Ramos (cell line): Measurements from ENCODE around the gene CTF1.

Experiments
- in situ Hi-C: fragments of 300-500 bp; cut with MboI; formaldehyde crosslinking; loops from one replicate; pipeline ENCODE4 v1.14.3; 2022; ENCODE audit warnings: low sequenced_read_pairs; ENCODE audit not compliant: unreplicated experiment

CTF1 gene

DNA sequence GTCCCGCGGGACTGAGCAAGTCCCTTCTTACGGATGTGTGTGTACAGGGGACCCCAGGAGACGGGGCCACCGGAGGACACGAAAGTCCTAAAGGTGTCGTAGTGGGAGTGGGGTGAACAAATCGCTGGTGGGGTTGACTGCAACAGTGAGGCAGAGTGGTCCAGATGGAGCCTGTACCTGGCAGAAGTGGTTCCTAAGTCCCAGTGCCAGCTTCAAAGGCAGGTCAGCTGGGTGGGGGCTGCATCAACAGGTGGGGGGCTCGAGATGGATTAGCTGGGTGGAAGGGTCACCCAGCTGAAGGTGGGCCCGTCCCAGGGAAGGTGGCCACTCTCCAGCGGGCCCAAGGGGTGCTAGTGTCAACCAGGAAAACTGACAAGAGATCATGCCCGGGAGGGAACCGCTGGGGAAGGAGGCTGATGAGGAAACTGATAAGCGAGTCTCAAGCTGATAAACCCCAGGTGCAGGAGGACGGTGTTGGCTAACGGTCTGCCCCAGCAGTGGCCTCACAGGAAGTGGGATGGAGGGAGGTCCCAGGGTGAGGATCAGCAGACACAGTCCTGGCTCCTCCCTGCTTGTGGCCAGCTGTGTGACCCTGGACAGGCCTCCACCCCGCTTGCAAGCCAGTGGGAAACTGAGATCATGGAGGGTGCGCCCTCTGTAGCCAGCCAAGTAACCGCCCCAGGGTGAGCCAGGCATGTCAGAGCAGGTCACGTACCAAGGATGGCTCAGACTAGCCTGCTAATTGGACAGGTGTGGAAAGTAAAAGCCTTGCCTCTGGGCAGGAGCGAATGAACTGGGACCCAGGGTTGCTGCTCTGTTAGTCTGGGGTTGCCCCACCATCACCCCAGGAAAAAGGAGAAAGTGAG, 53.5 kb downstream of the CTF1 start:
- in situ Hi-C loops, result loop anchor here (10.0 kb wide), 1 partner anchor 915 kb away; no protein-coding TSS in a partner anchor

DNA sequence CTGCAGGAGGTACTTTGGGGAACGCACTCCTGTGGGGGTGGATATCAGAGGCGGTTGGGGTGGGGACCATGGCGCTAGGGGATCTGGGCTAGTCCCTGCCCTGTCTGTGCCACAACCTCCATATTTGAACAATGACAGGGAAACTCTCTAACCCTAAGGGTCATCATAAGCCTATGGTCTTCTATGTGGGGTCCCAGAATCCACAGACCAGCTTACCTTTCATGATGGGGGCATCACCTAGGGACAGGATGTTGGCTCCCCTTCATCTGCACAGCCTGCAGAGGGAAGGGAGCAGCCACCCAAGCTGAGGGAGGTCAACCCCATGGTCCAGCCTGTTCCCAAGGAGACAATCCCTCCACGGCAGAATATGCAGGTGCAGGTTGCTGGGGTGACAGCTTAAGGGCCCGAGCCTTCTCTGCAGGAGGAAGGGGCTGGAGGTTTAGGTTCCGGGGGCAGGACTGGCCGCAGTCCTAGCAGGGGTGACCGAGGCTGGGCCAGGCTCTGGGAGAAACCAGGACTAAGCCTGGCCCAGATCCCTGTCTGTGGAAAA, 54.2 kb downstream of the CTF1 start:
- in situ Hi-C loops, result loop anchor here (10.0 kb wide), 1 partner anchor 914 kb away; no protein-coding TSS in a partner anchor

DNA sequence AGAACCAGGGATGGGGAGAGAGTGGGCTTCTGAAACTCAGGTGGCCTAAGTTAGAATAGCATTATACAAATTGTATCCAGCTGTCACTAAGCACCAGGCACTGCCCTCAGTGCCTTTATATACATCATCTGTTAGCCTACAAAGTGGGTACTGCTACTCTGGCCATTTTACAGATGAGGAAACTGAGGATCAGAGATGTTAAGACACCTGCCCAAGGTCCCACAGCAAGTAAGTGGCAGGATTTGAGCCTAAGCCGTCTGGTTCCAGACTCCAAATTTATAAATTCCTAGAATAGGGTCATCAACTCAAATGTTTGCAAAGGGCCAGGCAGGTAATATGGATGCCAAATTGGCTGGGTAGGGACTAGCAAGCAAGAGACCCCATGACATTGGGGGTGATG, 54.8 kb downstream of the CTF1 start:
- in situ Hi-C loops, result loop anchor here (10.0 kb wide), 1 partner anchor 914 kb away; no protein-coding TSS in a partner anchor

DNA sequence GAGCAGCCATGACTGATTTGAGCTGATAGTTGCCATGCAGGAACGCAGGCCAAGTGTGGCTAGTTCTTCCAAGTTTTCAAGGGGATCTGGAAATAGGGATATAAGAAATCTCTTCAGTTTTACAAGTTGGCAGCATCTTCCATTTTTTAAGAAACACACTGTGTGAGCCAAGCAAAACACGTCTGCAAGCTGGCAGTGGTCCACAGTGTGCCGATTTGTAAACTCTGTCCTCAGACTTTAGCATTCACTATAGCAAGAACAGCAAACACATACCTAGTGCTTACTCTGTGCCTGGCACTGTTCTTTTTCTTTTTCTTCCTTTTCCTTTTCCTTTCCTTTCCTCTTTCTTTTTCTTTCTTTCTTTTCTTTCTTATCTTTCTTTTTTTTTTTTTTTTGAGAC, 55.3 kb downstream of the CTF1 start:
- in situ Hi-C loops, result loop anchor here (10.0 kb wide), 1 partner anchor 913 kb away; no protein-coding TSS in a partner anchor

DNA sequence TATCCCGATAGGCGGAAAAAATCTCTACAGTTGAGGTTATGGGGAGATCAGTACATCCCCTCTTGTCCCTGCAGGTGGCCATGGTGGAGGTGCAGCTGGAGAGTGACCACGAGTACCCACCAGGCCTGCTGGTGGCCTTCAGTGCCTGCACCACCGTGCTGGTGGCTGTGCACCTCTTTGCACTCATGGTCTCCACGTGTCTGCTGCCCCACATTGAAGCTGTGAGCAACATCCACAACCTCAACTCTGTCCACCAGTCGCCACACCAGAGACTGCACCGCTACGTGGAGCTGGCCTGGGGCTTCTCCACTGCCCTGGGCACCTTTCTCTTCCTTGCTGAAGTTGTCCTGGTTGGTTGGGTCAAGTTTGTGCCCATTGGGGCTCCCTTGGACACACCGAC, 56.7 kb downstream of the CTF1 start:
- in situ Hi-C loops, result loop anchor here (10.0 kb wide), 1 partner anchor 912 kb away; no protein-coding TSS in a partner anchor
